GM19328 (cell line): ENCODE data around the gene ST6GALNAC3.

ENCODE experiments used
- ATAC-seq: cut with Tn5 transposase; IDR thresholded peaks from one replicate; pipeline ENCODE4 v1.9.1; 2021; ENCODE audit warnings: mild to moderate bottlenecking, moderate library complexity; ENCODE audit not compliant: unreplicated experiment

Gene ST6GALNAC3

GRCh38 chr1:76491737-76492136 lies 417.2 kb downstream of the ST6GALNAC3 start:
- no peak for ATAC-seq

- no peak for ATAC-seq
Measured at GRCh38 chr1:76492752-76493430, 418.3 kb downstream of the ST6GALNAC3 start.

DNA sequence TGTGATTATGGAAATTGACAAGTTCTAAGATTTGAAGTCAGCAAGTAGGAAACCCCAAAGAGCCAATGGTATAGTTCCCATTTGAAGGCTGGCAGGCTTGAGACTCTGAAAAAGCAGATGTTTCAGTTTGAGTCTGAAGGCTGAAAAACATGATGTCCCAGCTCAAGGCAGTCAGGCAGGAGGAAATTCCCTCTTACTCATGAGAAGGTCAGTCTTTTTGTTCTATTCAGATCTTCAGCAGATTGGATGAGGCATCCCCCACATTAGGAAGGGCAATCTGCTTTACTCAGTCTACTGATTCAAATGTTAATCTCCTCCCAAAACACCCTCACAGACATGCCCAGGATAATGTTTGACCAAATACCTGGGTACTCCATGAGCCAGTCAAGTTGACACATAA lies 420.3 kb downstream of the ST6GALNAC3 start:
- ATAC-seq = no peak

DNA sequence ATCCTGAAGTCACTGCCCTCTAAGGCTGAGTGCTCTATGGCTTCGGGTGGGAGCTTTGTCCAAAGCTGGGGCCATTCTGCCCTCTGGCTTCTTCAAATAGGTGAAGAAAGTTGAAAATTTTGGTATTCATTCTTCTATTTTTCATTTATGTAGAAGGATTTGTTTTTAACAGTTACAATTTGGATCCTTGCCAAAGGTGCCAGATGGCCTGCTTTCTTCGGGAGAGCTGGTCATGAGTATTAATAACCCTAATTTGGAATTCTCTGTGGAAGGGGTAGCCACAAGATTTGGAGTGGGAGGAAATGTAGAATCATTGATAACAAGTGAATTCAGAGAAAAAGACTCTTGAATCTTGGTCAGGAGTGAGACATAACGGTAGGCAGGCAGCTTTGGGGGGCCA lies 422.3 kb downstream of the ST6GALNAC3 start:
- ATAC-seq = no peak

GRCh38 chr1:76500116-76500515 lies 425.6 kb downstream of the ST6GALNAC3 start:
- ATAC-seq = no peak

DNA sequence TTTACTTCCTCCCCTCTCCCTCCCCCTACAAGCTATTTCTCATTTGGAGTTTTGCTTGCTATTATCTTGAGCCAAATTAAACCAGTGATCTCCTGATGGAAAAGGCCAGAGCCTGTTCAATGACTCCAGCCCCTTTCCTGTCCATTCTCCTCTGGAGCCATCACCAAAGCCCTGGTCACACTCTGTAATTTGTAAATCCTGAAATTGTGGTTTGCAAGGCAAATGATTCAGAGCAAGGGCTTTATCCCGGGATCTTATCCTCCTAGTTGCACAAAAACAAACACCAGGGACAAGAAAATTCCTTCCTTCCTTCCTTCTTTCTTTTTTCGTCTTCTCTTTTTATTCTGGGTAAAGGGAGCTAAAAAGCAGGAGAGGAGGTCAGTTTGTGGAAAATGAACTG lies 426.6 kb downstream of the ST6GALNAC3 start:
- no peak for ATAC-seq

DNA sequence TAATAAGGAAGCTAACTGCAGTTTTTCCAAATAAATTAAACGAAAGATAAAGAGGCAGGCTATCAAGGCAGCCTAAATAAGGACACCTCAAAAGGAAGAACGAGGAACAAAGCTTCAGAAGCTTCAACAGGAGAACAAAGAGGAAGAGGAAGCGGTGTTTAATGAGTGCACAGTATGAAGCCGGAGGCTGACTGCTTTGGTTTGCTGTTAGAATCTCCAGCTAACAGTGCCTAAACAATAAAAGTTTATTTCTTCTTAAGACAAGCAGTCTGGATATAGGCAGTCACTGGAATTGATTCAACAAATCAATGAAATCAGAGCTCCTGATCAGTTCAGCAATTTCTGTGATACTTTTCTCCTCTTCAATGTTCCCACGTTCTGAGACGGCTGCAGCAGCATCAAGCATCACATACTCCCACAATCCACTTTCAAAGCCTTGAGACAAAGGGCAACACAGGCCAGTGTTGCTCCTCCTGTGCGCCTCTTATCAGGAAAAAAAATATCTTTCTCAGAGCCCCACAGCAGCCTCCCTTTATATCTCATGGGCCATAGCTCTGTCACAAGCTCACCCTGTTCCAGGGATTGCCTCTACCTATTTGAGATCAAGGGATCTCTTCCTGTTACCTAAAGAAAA lies 427.2 kb downstream of the ST6GALNAC3 start:
- no peak for ATAC-seq

GRCh38 chr1:76503100-76503499 lies 428.6 kb downstream of the ST6GALNAC3 start:
- ATAC-seq = no peak

DNA sequence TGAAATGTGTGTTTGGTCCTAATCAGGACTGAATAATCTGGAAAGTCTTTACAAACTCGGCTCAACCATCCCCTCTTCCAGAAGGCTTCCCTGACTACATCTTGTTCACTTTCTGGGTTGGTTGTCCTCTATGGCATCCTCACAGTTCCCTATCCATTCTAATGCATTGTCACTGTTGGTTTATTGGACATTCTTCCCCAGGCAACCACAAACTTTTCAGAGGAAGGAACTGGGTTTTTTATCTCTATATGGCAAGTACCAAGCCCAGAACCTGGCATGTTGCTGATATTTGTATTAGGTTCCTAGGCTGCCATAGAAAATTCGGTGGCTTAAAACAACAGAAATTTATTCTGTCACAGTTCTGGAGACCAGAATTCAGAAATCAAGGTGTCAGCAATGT lies 429.2 kb downstream of the ST6GALNAC3 start:
- ATAC-seq = no peak

DNA sequence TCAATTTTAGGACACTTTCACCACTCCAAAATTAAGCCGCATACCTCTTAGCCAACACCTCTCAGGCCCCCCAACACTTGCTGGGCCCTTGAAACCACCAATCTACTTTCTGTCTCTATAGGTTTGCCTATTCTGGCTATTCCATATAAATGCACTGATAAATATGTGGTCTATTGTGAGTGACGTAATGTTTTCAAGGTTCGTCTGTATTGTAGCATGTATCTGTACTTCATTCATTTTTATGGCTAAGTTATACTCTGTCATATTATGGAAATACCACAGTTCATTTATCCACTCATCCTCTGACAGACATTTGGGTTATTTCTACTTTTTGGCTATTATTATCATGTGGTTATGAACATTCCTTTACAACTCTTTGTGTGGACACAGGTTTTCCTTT lies 432.8 kb downstream of the ST6GALNAC3 start:
- no peak for ATAC-seq

- ATAC-seq = no peak
Measured at GRCh38 chr1:76508871-76509270, 434.3 kb downstream of the ST6GALNAC3 start.

- ATAC-seq = no peak
Measured at GRCh38 chr1:76510672-76511557, 436.4 kb downstream of the ST6GALNAC3 start.

GRCh38 chr1:76511558-76512179 lies 437.1 kb downstream of the ST6GALNAC3 start:
- ATAC-seq = no peak

DNA sequence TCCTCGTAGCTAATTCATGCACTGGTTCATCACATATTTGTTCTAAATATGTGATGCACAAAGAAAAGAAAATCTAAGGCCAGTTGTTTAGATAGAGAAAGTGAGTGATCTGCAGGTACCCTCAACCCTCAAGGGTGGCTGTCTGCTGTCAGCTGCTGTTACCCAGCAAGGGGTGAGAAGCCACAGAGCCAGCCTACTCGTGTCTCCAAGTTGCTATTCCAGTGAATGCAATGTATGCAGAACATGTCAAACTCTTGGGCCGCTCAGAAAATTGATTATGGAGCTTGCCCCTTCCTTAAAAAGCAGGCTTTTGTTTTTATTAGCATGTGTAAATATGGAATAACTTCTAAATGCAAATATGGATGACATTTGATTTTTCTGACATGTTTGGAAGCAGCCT lies 456.4 kb downstream of the ST6GALNAC3 start:
- no peak for ATAC-seq

- no peak for ATAC-seq
Measured at GRCh38 chr1:76541618-76542017, 467.1 kb downstream of the ST6GALNAC3 start.

GRCh38 chr1:76542359-76542758 lies 467.8 kb downstream of the ST6GALNAC3 start:
- ATAC-seq = no peak

DNA sequence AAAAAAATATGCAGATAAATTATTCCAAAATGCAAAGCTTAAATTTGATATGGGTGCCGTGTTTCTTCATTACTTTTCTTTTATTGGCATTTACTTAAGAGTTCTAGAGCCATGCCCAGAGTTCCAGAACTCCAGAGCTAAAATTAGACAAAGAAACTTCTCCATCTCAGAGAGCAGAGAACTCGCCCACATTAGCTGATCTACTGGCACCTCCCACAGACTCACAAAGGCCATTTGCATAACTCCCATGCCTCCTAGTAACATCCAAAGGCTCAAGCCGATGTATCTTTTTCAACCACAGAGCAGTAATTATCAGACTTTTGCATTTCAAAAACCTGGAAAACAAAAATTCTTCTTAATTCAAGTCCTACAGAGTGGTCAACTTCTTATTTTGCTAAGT lies 468.9 kb downstream of the ST6GALNAC3 start:
- no peak for ATAC-seq

GRCh38 chr1:76546354-76546933 lies 471.9 kb downstream of the ST6GALNAC3 start:
- ATAC-seq = no peak

GRCh38 chr1:76547916-76548315 lies 473.4 kb downstream of the ST6GALNAC3 start:
- no peak for ATAC-seq

GRCh38 chr1:76548513-76549100 lies 474.1 kb downstream of the ST6GALNAC3 start:
- ATAC-seq = no peak

DNA sequence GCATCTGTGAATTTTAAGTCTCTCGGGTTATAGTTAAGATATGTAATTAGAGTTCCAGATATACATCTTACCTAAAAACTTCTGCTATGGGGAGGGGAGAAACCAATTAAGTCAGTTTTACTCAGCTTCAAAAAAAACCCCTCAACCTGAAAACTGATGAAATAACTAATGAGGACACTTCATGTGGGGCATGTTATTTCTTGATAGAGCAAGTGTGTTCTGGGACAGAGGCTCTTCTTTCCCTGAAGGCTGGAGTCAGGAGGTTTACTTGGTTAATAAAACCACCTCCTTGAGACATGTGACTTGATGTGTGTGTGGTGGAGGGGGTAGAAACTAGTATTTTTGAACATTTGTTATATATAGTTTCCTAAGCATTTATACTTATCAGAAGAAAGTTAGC lies 479.7 kb downstream of the ST6GALNAC3 start:
- ATAC-seq = no peak
